Liver (tissue), 3 donors: ENCODE measurements around the gene C16orf74.

Experiments
- CTCF ChIP-seq: fragments of 150-350 bp; IDR thresholded peaks from 2 replicates; pipeline ENCODE4 v1.5.1; 2017; ENCODE audit warnings: improper control_type of control experiment, low read depth, low read length; ENCODE audit not compliant: missing input control
- EGR1 ChIP-seq, 2 donors: IDR thresholded peaks; 2 replicates each; pipeline ENCODE4 v1.6.1; 2016 to 2018; ENCODE audit warnings: antibody characterized with exemption in 2 of 2, low read depth in 2 of 2
- JUND ChIP-seq, 2 donors: IDR thresholded peaks; 2 replicates each; pipeline ENCODE4 v1.6.1; 2016; ENCODE audit warnings: antibody characterized with exemption in 2 of 2
- NR2F2 ChIP-seq: IDR thresholded peaks from 2 replicates; pipeline ENCODE4 v1.6.1; 2016; ENCODE audit warnings: antibody characterized with exemption
- YY1 ChIP-seq: IDR thresholded peaks from 2 replicates; pipeline ENCODE4 v1.6.1; 2016; ENCODE audit warnings: antibody characterized with exemption, mild to moderate bottlenecking
- TF ChIP-seq, protein P1 (sequence below): IDR thresholded peaks from 2 replicates; pipeline ENCODE4 v1.6.1; 2016; ENCODE audit warnings: antibody characterized with exemption
- donor health status: healthy.
- donor health status: healthy.

DNA sequence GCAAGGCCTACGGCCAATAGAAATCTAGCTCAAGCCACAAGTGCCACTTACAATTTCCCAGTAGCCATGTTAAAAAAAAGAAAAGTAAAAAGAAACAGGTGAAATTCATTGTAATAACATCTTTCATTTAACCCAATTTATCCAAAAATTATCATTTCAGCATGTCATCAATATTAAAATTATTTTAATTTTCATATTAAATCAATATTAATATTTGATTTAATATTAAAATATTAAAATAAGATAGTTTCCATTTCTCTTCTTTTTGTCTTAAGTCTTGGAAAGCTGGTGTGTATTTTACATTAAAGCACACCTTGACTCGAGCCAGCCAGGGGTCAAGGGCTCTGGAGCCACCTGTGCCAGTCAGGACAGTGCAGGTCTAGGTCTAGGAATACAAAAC is 12.7 kb upstream of the C16orf74 start:
- TF ChIP-seq EGR1 (IDR thresholded peaks at IDR 0.05; ENCODE audit: low read depth in 2 of 2): no peak
- no peak for TF ChIP-seq YY1
- no peak for TF ChIP-seq CTCF
- TF ChIP-seq, protein P1, sequence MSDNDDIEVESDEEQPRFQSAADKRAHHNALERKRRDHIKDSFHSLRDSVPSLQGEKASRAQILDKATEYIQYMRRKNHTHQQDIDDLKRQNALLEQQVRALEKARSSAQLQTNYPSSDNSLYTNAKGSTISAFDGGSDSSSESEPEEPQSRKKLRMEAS: no peak
- no peak for TF ChIP-seq NR2F2
- no peak for TF ChIP-seq JUND (IDR thresholded peaks at IDR 0.05)
